Heart left ventricle (tissue), 16 donors: ENCODE results near the gene TTC8. TPM values are rescaled to one million over a fixed set of nuclear protein-coding genes. Genes with fewer than 3 reads are reported as not detected.
A peak's percentile ranks its signal among the peaks of the same experiment; 100 is the strongest.

Source experiments
- ATAC-seq, 4 donors: fragments of 200-7000 bp; cut with Tn5 transposase; one replicate each; pipeline ENCODE4 v1.9.1; 2020 to 2022; ENCODE audit warnings: moderate library complexity in 4 of 4, mild to moderate bottlenecking in 3 of 4, moderate number of reproducible peaks in 1 of 4
- DNase-seq, 5 donors: peaks; one replicate each; pipeline ENCODE4 v3.0.0-alpha.2; 2020
- H3K27ac ChIP-seq, 12 donors: fragments of 200-600 bp; sonication (generic) in 4 of 12; one replicate each; pipeline versions ENCODE4 v1.5.0 to v1.8.0; 2016 to 2022; ENCODE audit warnings: mild to moderate bottlenecking in 2 of 12
- H3K27me3 ChIP-seq, 9 donors: fragments of 200-600 bp; sonication (generic) in 2 of 9; one replicate each; pipeline versions ENCODE4 v1.5.1 to v1.8.0; 2016 to 2022; ENCODE audit warnings: mild to moderate bottlenecking in 3 of 9
- H3K36me3 ChIP-seq, 9 donors: fragments of 200-600 bp; sonication (generic) in 2 of 9; one replicate each; pipeline versions ENCODE4 v1.5.0 to v1.8.0; 2018 to 2022; ENCODE audit warnings: mild to moderate bottlenecking in 2 of 9
- H3K4me1 ChIP-seq, 12 donors: fragments of 200-600 bp; sonication (generic) in 4 of 12; one replicate each; pipeline versions ENCODE4 v1.5.0 to v1.8.0; 2016 to 2022; ENCODE audit warnings: mild to moderate bottlenecking in 3 of 12
- H3K4me3 ChIP-seq, 12 donors: fragments of 200-600 bp; sonication (generic) in 4 of 12; one replicate each; pipeline versions ENCODE4 v1.5.0 to v1.8.0; 2017 to 2022; ENCODE audit warnings: mild to moderate bottlenecking in 9 of 12, moderate library complexity in 4 of 12
- H3K9me3 ChIP-seq, 12 donors: fragments of 200-600 bp; sonication (generic) in 4 of 12; one replicate each; pipeline versions ENCODE4 v1.5.0 to v1.8.0; 2016 to 2022; ENCODE audit warnings: mild to moderate bottlenecking in 1 of 12
- CTCF ChIP-seq, 12 donors: fragments of 200-600 bp; sonication (generic) in 4 of 12; IDR thresholded peaks; one replicate each; pipeline versions ENCODE4 v1.5.0 to v1.8.0; 2018 to 2022; ENCODE audit warnings: antibody characterized with exemption in 12 of 12, mild to moderate bottlenecking in 5 of 12
- POLR2A ChIP-seq, 2 donors: fragments of 450-650 bp; IDR thresholded peaks; one replicate each; pipeline ENCODE4 v1.6.1; 2017; ENCODE audit warnings: antibody characterized with exemption in 2 of 2, mild to moderate bottlenecking in 2 of 2, moderate library complexity in 2 of 2
- WGBS, 4 donors: extraction: QIAGEN DNeasy Blood & Tissue Kit in 2 of 4; methylation state at CpG; one replicate each; pipeline versions ENCODE4 v1.1.5 to v1.1.7; 2013 to 2018; 5-methylcytosine and 5-hydroxymethylcytosine counted together
- intact Hi-C, 10 donors: fragments of 100-400 bp; cut with DNase I; formaldehyde crosslinking; loops; one replicate each; pipeline versions ENCODE4 v1.11.1 to v1.14.2; 2022
- polyA plus RNA-seq, 2 donors: library from polyadenylated mRNA; stranded (reverse); fragments of 200-250 nt; gene quantifications; one replicate each; pipeline ENCODE4 v1.2.3, GENCODE V29; 2013
- total RNA-seq, 9 donors: library from RNA; depleted of rRNA in 2 of 9; stranded (reverse); fragments of >200 nt in 2 of 9; fragmentation: NEBNext Ultra II Directional in 3 of 9; extraction: Animal tissue kit (Norgen Biotek cat#: 25700) in 3 of 9; gene quantifications; one replicate each; pipeline versions ENCODE4 v1.1.0 to v1.2.4, GENCODE V29; 2016 to 2023
- donor health status: ischemic (EF 13 %, LVEDD 7.1; RV severe dilation, severe dysfunction).
- donor health status: healthy with polysubstance abuse.
- donor health status: DM: no; HTN: yes; CAD: no.
- donor health status: DM: no; HTN: no; CAD: no.
- donor health status: ischemic (EF 25% LVEDD 6.9; RV normal size, moderate dysfunction).
- donor health status: ischemic (EF 25% LVEDD 5.7; RV mildly dilated, moderate dysfunction).
- donor health status: healthy.
- donor health status: DM: yes; HTN: yes; CAD: no.
- donor health status: ischemic (EF 35%, LVEDD 5.7; RV mildly dilated, moderate dysfunction).
- donor health status: nonischemic (EF 11% LVEDD 7.7; RV severe dilation, severe dysfunction).
- donor health status: DM: yes; HTN: yes; CAD: no.
- donor health status: PGD.
- donor health status: ischemic (EF 29% LVEDD 5.4; RV normal size, mild dysfunction).
- donor health status: nonischemic (EF 23%, LVEDD 6.1; RV moderate dilation, normal function).

Gene TTC8
- total and polyA plus RNA-seq, 11 donors, result 4.5 to 18.3 (median 11.9) TPM

- peaks cover 0 to 27% (median 5%) of the 10 kb centered on the region in 12 donors for H3K9me3 ChIP-seq
- no peaks in the 10 kb centered on the region for H3K27me3 ChIP-seq
- ATAC-seq, result no peak
- H3K4me1 ChIP-seq, result no peaks in the 10 kb centered on the region
- H3K27ac ChIP-seq, result no peak overlapping the region
- intact Hi-C loops, result no loop called here
- no peak for DNase-seq
- no peak for TF ChIP-seq POLR2A (IDR thresholded peaks at IDR 0.05)
- no peak for TF ChIP-seq CTCF (IDR thresholded peaks at IDR 0.05)
- no peak overlapping the region for H3K4me3 ChIP-seq
- 72 to 79% (median 76%) methylated on average over 4 of the region's 4 CpGs for WGBS, 4 donors
- H3K36me3 ChIP-seq, result peaks cover 0 to 51% (median 14%) of the 10 kb centered on the region in 9 donors
Observed at GRCh38 chr14:88879022-88879421, 54.6 kb downstream of the TTC8 start.

GRCh38 chr14:88882236-88882635 is 57.8 kb downstream of the TTC8 start:
- Histone ChIP-seq H3K4me1 (no peaks in the 10 kb centered on the region), H3K9me3 (peaks cover 0 to 27% (median 5%) of the 10 kb centered on the region in 12 donors), H3K36me3 (peaks cover 0 to 32% (median 14%) of the 10 kb centered on the region in 9 donors), H3K27me3 (no peaks in the 10 kb centered on the region), H3K27ac (no peak overlapping the region), H3K4me3 (no peak overlapping the region)
- ATAC-seq (no peak), DNase-seq (no peak)
- TF ChIP-seq POLR2A (IDR thresholded peaks at IDR 0.05), result no peak
- no peak for TF ChIP-seq CTCF (IDR thresholded peaks at IDR 0.05)
- WGBS, 4 donors, result 91 to 94% (median 93%) methylated on average over 1 of the region's 1 CpG
- intact Hi-C loops, result no loop called here

- no peak for TF ChIP-seq POLR2A (IDR thresholded peaks at IDR 0.05)
- no peak overlapping the region for H3K4me3 ChIP-seq
- H3K4me1 ChIP-seq, result no peaks in the 10 kb centered on the region
- intact Hi-C loops, result no loop called here
- H3K27ac ChIP-seq, result no peak overlapping the region
- no peak for ATAC-seq
- H3K27me3 ChIP-seq, result no peaks in the 10 kb centered on the region
- 89 to 94% (median 90%) methylated on average over 4 of the region's 4 CpGs for WGBS, 4 donors
- H3K36me3 ChIP-seq, result no peaks in the 10 kb centered on the region
- no peak for DNase-seq
- H3K9me3 ChIP-seq, result peaks cover 0 to 3% (median 0%) of the 10 kb centered on the region in 12 donors
Observed at GRCh38 chr14:88895116-88895515, 70.7 kb downstream of the TTC8 start.

GRCh38 chr14:88901189-88901588 is 76.7 kb downstream of the TTC8 start:
- no peaks in the 10 kb centered on the region for H3K36me3 ChIP-seq
- no peak for DNase-seq
- WGBS, 4 donors, result 41 to 64% (median 49%) methylated on average over 4 of the region's 4 CpGs
- no peaks in the 10 kb centered on the region for H3K27me3 ChIP-seq
- peak in 1 of 4 donors; percentile 21 for ATAC-seq
- peaks cover 0 to 6% (median 0%) of the 10 kb centered on the region in 12 donors for H3K4me1 ChIP-seq
- TF ChIP-seq POLR2A (IDR thresholded peaks at IDR 0.05), result no peak
- TF ChIP-seq CTCF (IDR thresholded peaks at IDR 0.05), result no peak
- no peak overlapping the region for H3K4me3 ChIP-seq
- intact Hi-C loops, result no loop called here
- peaks cover 0 to 3% (median 0%) of the 10 kb centered on the region in 12 donors for H3K9me3 ChIP-seq
- no peak overlapping the region for H3K27ac ChIP-seq

- no peak overlapping the region for H3K4me3 ChIP-seq
- H3K27me3 ChIP-seq, result no peaks in the 10 kb centered on the region
- peaks cover 0 to 6% (median 0%) of the 10 kb centered on the region in 12 donors for H3K4me1 ChIP-seq
- no peak for DNase-seq
- peak in 1 of 4 donors; percentile 8 for ATAC-seq
- no peaks in the 10 kb centered on the region for H3K36me3 ChIP-seq
- intact Hi-C loops, result no loop called here
- TF ChIP-seq CTCF (IDR thresholded peaks at IDR 0.05) (no peak), POLR2A (IDR thresholded peaks at IDR 0.05) (no peak)
- WGBS, 4 donors, result 73 to 84% (median 81%) methylated on average over 3 of the region's 3 CpGs
- H3K27ac ChIP-seq, result no peak overlapping the region
- peaks cover 0 to 3% (median 0%) of the 10 kb centered on the region in 12 donors for H3K9me3 ChIP-seq
Observed at GRCh38 chr14:88901991-88902390, 77.5 kb downstream of the TTC8 start.
